ENCODE data around the gene MXD1.

DNA sequence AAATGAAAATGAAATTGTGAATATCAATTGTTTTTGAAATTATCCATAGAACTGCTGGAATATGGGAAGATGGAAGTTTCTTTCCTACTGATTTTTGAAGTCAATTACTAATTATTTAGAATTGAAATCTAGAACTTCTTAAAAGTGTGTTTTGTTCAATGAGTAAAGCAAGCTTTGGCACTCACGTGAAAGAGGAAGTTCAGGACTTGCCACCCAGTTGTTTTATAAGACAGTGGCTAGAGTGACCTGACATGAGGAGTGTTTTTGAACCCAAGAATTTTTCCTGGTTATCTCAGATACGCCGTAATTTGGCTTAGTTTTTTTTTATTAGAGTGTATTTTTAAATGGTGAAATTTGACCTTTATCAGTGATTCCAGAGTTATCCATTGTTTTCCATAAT lies 3.5 kb downstream of the MXD1 start:
- no peak for TF ChIP-seq EZH2phosphoT487 (IDR thresholded peaks at IDR 0.05; ENCODE audit: borderline replicate concordance)
- TF ChIP-seq CTCF (conservative IDR thresholded peaks at IDR 0.05; ENCODE audit: low read length) = no peak

All from Loucy (cell line).